H1 (cell line): ENCODE measurements around the gene ZNF471. TPM values are rescaled to one million over a fixed set of nuclear protein-coding genes. Genes with fewer than 3 reads are reported as not detected.
A peak's percentile ranks its signal among the peaks of the same experiment; 100 is the strongest.

ENCODE experiments used
- ATF2 ChIP-seq: IDR thresholded peaks from 2 replicates; pipeline ENCODE4 v1.6.1; 2012; ENCODE audit warnings: low read length, inconsistent platforms
- BACH1 ChIP-seq: IDR thresholded peaks from 2 replicates; pipeline ENCODE4 v1.6.1; 2012; ENCODE audit warnings: low read length, improper control_type of control experiment
- CTCF ChIP-seq, 3 experiments: IDR thresholded peaks; 1 replicate in 2 of 3; 2 replicates in 1 of 3; pipeline versions ENCODE4 v1.5.1 to v1.6.1; 2011; ENCODE audit warnings: low read length in 3 of 3, mild to moderate bottlenecking in 3 of 3, inconsistent platforms in 2 of 3, low read depth in 1 of 3, moderate library complexity in 1 of 3; ENCODE audit not compliant: insufficient read depth in 1 of 3; ENCODE audit errors: control extremely low read depth in 1 of 3
- EP300 ChIP-seq, 2 experiments: IDR thresholded peaks; 1 replicate in 1 of 2; 2 replicates in 1 of 2; pipeline ENCODE4 v1.6.1; 2011 to 2012; ENCODE audit warnings: low read depth in 2 of 2, low read length in 2 of 2, mild to moderate bottlenecking in 2 of 2, borderline replicate concordance in 1 of 2, inconsistent platforms in 1 of 2, moderate library complexity in 1 of 2
- KDM1A ChIP-seq: fragments of 200-600, 300-600 bp; sonication (generic); IDR thresholded peaks from 2 replicates; pipeline ENCODE4 v1.7.1; 2016; ENCODE audit warnings: mild to moderate bottlenecking, low read length, borderline replicate concordance
- KDM4A ChIP-seq: IDR thresholded peaks from one replicate; pipeline ENCODE4 v1.7.1; 2012; ENCODE audit warnings: low read depth, mild to moderate bottlenecking, moderate library complexity, low read length, inconsistent platforms; ENCODE audit not compliant: severe bottlenecking
- KDM5A ChIP-seq: fragments of 200-600 bp; IDR thresholded peaks from 2 replicates; pipeline ENCODE4 v1.7.1; 2012; ENCODE audit warnings: mild to moderate bottlenecking, low read length, inconsistent platforms, mixed read lengths
- NRF1 ChIP-seq: IDR thresholded peaks from 2 replicates; pipeline ENCODE4 v1.6.1; 2011; ENCODE audit warnings: mild to moderate bottlenecking, low read depth, low read length, improper control_type of control experiment
- PHF8 ChIP-seq: fragments of 200-600 bp; sonication (generic); conservative IDR thresholded peaks from 2 replicates; pipeline ENCODE4 v1.7.1; 2012; ENCODE audit warnings: low read depth, mild to moderate bottlenecking, inconsistent platforms, low read length, moderate library complexity
- POLR2A ChIP-seq, 2 experiments: IDR thresholded peaks; 1 replicate in 1 of 2; 2 replicates in 1 of 2; pipeline ENCODE4 v1.6.1; 2011; ENCODE audit warnings: low read depth in 2 of 2, low read length in 2 of 2, mild to moderate bottlenecking in 2 of 2; ENCODE audit errors: control extremely low read depth in 1 of 2
- POLR2AphosphoS5 ChIP-seq: IDR thresholded peaks from 2 replicates; pipeline ENCODE4 v1.6.1; 2011; ENCODE audit warnings: low read depth, low read length
- RXRA ChIP-seq: IDR thresholded peaks from 2 replicates; pipeline ENCODE4 v1.6.1; 2011; ENCODE audit warnings: low read depth, mild to moderate bottlenecking, low read length, moderate library complexity; ENCODE audit not compliant: insufficient read depth
- SAP30 ChIP-seq: fragments of 300-600 bp; sonication (generic); IDR thresholded peaks from 2 replicates; pipeline ENCODE4 v1.7.1; 2012; ENCODE audit warnings: low read length, moderate library complexity, mild to moderate bottlenecking, inconsistent platforms; ENCODE audit not compliant: insufficient read depth, insufficient replicate concordance
- SIX5 ChIP-seq: IDR thresholded peaks from 2 replicates; pipeline ENCODE4 v1.6.1; 2011; ENCODE audit warnings: mild to moderate bottlenecking, low read depth, low read length
- SP1 ChIP-seq: IDR thresholded peaks from 2 replicates; pipeline ENCODE4 v1.6.1; 2011; ENCODE audit warnings: low read depth, low read length
- SP4 ChIP-seq: IDR thresholded peaks from 2 replicates; pipeline ENCODE4 v1.6.1; 2012; ENCODE audit warnings: low read length, inconsistent platforms
- TAF1 ChIP-seq: IDR thresholded peaks from 2 replicates; pipeline ENCODE4 v1.6.1; 2011; ENCODE audit warnings: mild to moderate bottlenecking, low read depth, low read length
- USF2 ChIP-seq: IDR thresholded peaks from 2 replicates; pipeline ENCODE4 v1.6.1; 2011; ENCODE audit warnings: low read length, improper control_type of control experiment
- polyA plus RNA-seq, 7 experiments: library from polyadenylated mRNA; depleted of rRNA in 3 of 7; stranded (reverse) in 5 of 7; unstranded in 2 of 7; fragments of >200 nt in 5 of 7; fragments of 200-250 nt in 2 of 7; gene quantifications; 1 replicate in 5 of 7; 2 replicates in 1 of 7; 4 replicates in 1 of 7; pipeline versions ENCODE4 v1.2.1 to v1.2.3, GENCODE V29; 2011 to 2013; ENCODE audit warnings: missing spikeins in 2 of 7, mixed read lengths in 2 of 7
- total RNA-seq: library from RNA; stranded (reverse); fragmentation: NEBNext Ultra II Directional; extraction: Animal tissue kit (Norgen Biotek cat#: 25700); gene quantifications from 2 replicates; pipeline ENCODE4 v1.2.1, GENCODE V29; 2021

Gene ZNF471
- total and polyA plus RNA-seq, 2 of the 8 experiments (the other 6 are each of a cell fraction or from before 2014, with no cell fraction given): 0.73 to 0.74 TPM

GRCh38 chr19:56507446-56508289 lies at the start of gene ZNF471 (continued):
- no peak for TF ChIP-seq BACH1
- TF ChIP-seq SIX5: peak; percentile 37; the same call in 1 of the 2 replicates
- no peak for TF ChIP-seq CTCF (IDR thresholded peaks at IDR 0.05; ENCODE audit: control extremely low read depth in 1 of 3, insufficient read depth in 1 of 3, low read depth in 1 of 3, low read length in 3 of 3)
- TF ChIP-seq RXRA: no peak
- TF ChIP-seq KDM4A: peak; percentile 84
- TF ChIP-seq POLR2AphosphoS5: 0 out of 2 replicates have a peak, but pooled peaks have one; percentile 26
- peak; percentile 97 for TF ChIP-seq SAP30
- peak in 1 of 2 experiments; percentile 45; a peak in 1 of 3 replicates for TF ChIP-seq POLR2A (IDR thresholded peaks at IDR 0.05; ENCODE audit: control extremely low read depth in 1 of 2, low read depth in 2 of 2, low read length in 2 of 2)
- no peak for TF ChIP-seq SP1
- TF ChIP-seq USF2: no peak
- TF ChIP-seq NRF1: peak; percentile 74
- no peak for TF ChIP-seq KDM5A
- TF ChIP-seq TAF1: 0 out of 2 replicates have a peak, but pooled peaks have one; percentile 26
- TF ChIP-seq SP4: no peak
- TF ChIP-seq EP300 (IDR thresholded peaks at IDR 0.05; ENCODE audit: borderline replicate concordance in 1 of 2, low read depth in 2 of 2, low read length in 2 of 2): no peak
- peak; percentile 84 for TF ChIP-seq PHF8
- no peak for TF ChIP-seq ATF2
- TF ChIP-seq KDM1A: no peak
